HepG2 (cell line): Measurements from ENCODE around the gene GPR31. TPM values are rescaled to one million over a fixed set of nuclear protein-coding genes. Genes with fewer than 3 reads are reported as not detected.

ENCODE experiments used
- ATF2 ChIP-seq: sonication (generic); formaldehyde crosslinking; IDR thresholded peaks from 2 replicates; pipeline ENCODE4 v1.4.0; 2020; ENCODE audit warnings: missing genetic modification reagents
- CENPBD1 ChIP-seq: sonication (generic); formaldehyde crosslinking; IDR thresholded peaks from 2 replicates; pipeline ENCODE4 v1.8.0; 2022; ENCODE audit warnings: missing genetic modification reagents, low read depth, mild to moderate bottlenecking, borderline replicate concordance
- GTF2F1 ChIP-seq: fragments of 150-350 bp; IDR thresholded peaks from 2 replicates; pipeline ENCODE4 v1.6.1; 2014; ENCODE audit warnings: low read length
- NCOA2 ChIP-seq: sonication (generic); formaldehyde crosslinking; IDR thresholded peaks from 2 replicates; pipeline ENCODE4 v1.8.0; 2022; ENCODE audit warnings: inconsistent platforms
- NFYB ChIP-seq: sonication (generic); formaldehyde crosslinking; IDR thresholded peaks from 2 replicates; pipeline ENCODE4 v1.4.0; 2020; ENCODE audit warnings: missing genetic modification reagents
- POLR2A ChIP-seq, 2 experiments: IDR thresholded peaks; 2 replicates each; pipeline ENCODE4 v1.6.1; 2011; ENCODE audit warnings: low read depth in 2 of 2, low read length in 2 of 2, mild to moderate bottlenecking in 1 of 2, moderate library complexity in 1 of 2; ENCODE audit not compliant: insufficient read depth in 1 of 2
- RORA ChIP-seq: sonication (generic); formaldehyde crosslinking; IDR thresholded peaks from 2 replicates; pipeline ENCODE4 v1.5.0; 2020; ENCODE audit warnings: mild to moderate bottlenecking, missing genetic modification reagents, moderate library complexity
- RXRB ChIP-seq: IDR thresholded peaks from 2 replicates; pipeline ENCODE4 v1.6.1; 2016; ENCODE audit warnings: borderline replicate concordance, missing genetic modification reagents, missing compliant biosample characterization
- ZBTB40 ChIP-seq, 2 experiments: fragments of 450-650 bp in 1 of 2; sonication (generic) in 1 of 2; formaldehyde crosslinking in 1 of 2; IDR thresholded peaks; 2 replicates each; pipeline versions ENCODE4 v1.6.1 to v1.8.0; 2016 to 2022; ENCODE audit warnings: antibody characterized with exemption in 1 of 2, mild to moderate bottlenecking in 1 of 2, missing genetic modification reagents in 1 of 2
- ZNF513 ChIP-seq: sonication (generic); formaldehyde crosslinking; conservative IDR thresholded peaks from 2 replicates; pipeline ENCODE4 v1.5.0; 2020; ENCODE audit warnings: missing genetic modification reagents
- ZNF563 ChIP-seq: sonication (generic); formaldehyde crosslinking; IDR thresholded peaks from 2 replicates; pipeline ENCODE4 v1.8.0; 2022; ENCODE audit warnings: mild to moderate bottlenecking, moderate library complexity, missing genetic modification reagents
- ZNF605 ChIP-seq: sonication (generic); formaldehyde crosslinking; IDR thresholded peaks from 2 replicates; pipeline ENCODE4 v1.8.0; 2022; ENCODE audit warnings: mild to moderate bottlenecking, missing genetic modification reagents
- ZNF607 ChIP-seq: sonication (generic); formaldehyde crosslinking; IDR thresholded peaks from 2 replicates; pipeline ENCODE4 v1.5.1; 2020; ENCODE audit warnings: missing genetic modification reagents, mild to moderate bottlenecking, borderline replicate concordance
- ZNF83 ChIP-seq: sonication (generic); formaldehyde crosslinking; IDR thresholded peaks from 2 replicates; pipeline ENCODE4 v1.4.0; 2020; ENCODE audit warnings: missing genetic modification reagents, mild to moderate bottlenecking, borderline replicate concordance
- ZSCAN21 ChIP-seq: sonication (generic); formaldehyde crosslinking; IDR thresholded peaks from 2 replicates; pipeline ENCODE4 v1.8.0; 2022; ENCODE audit warnings: mild to moderate bottlenecking, missing genetic modification reagents, moderate library complexity, borderline replicate concordance
- polyA plus RNA-seq, 8 experiments: library from polyadenylated mRNA; depleted of rRNA in 3 of 8; stranded (reverse) in 7 of 8; unstranded in 1 of 8; fragments of >200 nt; fragmentation: Illumina TruSeq in 4 of 8; extraction: Trizol in 4 of 8; gene quantifications; 2 replicates each; pipeline versions ENCODE4 v1.2.1 to v1.2.3, GENCODE V29; 2011 to 2016; ENCODE audit warnings: low read depth in 4 of 8, missing spikeins in 1 of 8, mixed read lengths in 1 of 8; ENCODE audit not compliant: insufficient read depth in 1 of 8
- total RNA-seq, 5 experiments: library from RNA; depleted of rRNA; stranded (reverse); fragments of >200 nt; fragmentation: Illumina TruSeq; extraction: Trizol; gene quantifications; 2 replicates each; pipeline ENCODE4 v1.2.3, GENCODE V29; 2016; ENCODE audit warnings: low read depth in 1 of 5

Gene GPR31
- total and polyA plus RNA-seq, 2 of the 13 experiments (the other 11 are each of a cell fraction or from before 2014, with no cell fraction given) = not detected

DNA sequence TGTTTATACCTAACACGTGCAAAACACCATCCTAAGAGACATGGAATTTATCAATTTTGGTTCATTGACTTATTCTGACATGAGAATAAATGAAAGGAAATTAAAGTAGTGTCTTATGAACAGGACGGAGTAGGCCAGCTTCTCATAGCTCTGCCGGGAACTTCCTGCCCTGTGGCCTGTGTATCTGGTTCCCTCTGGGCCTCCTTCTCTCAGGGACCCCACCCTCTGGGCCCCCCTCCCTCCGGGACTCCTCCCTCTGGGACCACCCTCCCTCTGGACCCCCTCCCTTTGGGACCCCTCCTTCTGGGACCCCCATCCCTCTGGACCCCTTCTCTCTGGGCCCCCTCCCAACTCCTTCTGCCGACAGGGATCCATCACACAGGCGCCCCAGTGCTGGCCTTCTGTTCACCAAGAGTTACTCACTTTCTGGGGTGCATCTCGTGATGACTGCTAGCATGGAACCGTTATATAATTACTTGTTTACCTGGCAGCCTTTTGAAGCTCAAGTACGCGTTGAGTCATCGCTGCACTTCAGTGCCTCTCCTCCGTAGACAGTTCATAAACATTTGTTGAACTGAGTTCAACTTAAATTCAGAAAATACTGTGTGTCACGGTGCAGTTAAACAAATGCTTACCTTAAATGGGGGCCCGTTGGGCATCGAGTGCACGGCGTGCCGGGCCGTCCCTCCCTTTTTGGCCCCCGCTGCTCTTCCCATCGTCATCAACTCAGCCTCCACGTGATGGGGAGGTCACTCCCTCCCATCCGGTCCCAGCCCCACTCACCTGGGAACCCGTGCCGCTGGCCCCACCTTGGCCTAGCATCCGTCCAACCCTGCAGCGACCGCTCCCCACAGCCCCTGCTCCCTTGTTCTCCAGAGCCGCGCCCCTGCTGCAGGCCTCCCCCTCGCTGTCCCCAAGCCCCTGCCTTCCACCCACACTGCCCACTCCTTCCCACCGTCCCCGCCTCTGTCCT is 26.8 kb downstream of the GPR31 start (continued):
- TF ChIP-seq ZBTB40 (IDR thresholded peaks at IDR 0.05) (no peak), ZBTB40 (CRISPR knock-in tag; IDR thresholded peaks at IDR 0.05) (no peak; the same call in 1 of the 2 replicates), ZSCAN21 (CRISPR knock-in tag) (0 out of 2 replicates have a peak, but pooled peaks have one; percentile 55), CENPBD1 (CRISPR knock-in tag) (no peak), POLR2A (IDR thresholded peaks at IDR 0.05; ENCODE audit: insufficient read depth in 1 of 2, low read depth in 2 of 2, low read length in 2 of 2) (no peak), GTF2F1 (no peak), NFYB (CRISPR knock-in tag) (no peak), ATF2 (CRISPR knock-in tag) (no peak), ZNF605 (CRISPR knock-in tag) (0 out of 2 replicates have a peak, but pooled peaks have one; percentile 48), ZNF513 (no peak), RORA (no peak), ZNF563 (CRISPR knock-in tag) (0 out of 2 replicates have a peak, but pooled peaks have one; percentile 52), ZNF83 (no peak), RXRB (peak; percentile 97), ZNF607 (peak; percentile 44), NCOA2 (CRISPR knock-in tag) (peak; percentile 73)
